Upper lobe of left lung (tissue), 6 donors: ENCODE measurements around the gene HOMER2. TPM values are rescaled to one million over a fixed set of nuclear protein-coding genes. Genes with fewer than 3 reads are reported as not detected.

ENCODE experiments used
- ATAC-seq, 2 donors: fragments of 200-7000 bp; cut with Tn5 transposase; one replicate each; pipeline ENCODE4 v1.9.1; 2022; ENCODE audit warnings: mild to moderate bottlenecking in 2 of 2, moderate library complexity in 2 of 2; ENCODE audit not compliant: low FRiP score in 2 of 2
- DNase-seq, 2 donors: peaks; one replicate each; pipeline ENCODE4 v3.0.0-alpha.2; 2019 to 2020
- H3K27ac ChIP-seq, 4 donors: fragments of 200-600 bp; sonication (generic); one replicate each; pipeline ENCODE4 v1.5.1; 2016 to 2019
- H3K27me3 ChIP-seq, 4 donors: fragments of 200-600 bp; sonication (generic); one replicate each; pipeline ENCODE4 v1.5.1; 2017 to 2019
- H3K36me3 ChIP-seq, 4 donors: fragments of 200-600 bp; sonication (generic); one replicate each; pipeline ENCODE4 v1.5.1; 2016 to 2019
- H3K4me1 ChIP-seq, 4 donors: fragments of 200-600 bp; sonication (generic); one replicate each; pipeline ENCODE4 v1.5.1; 2018 to 2019
- H3K4me3 ChIP-seq, 4 donors: fragments of 200-600 bp; sonication (generic); one replicate each; pipeline ENCODE4 v1.5.1; 2017 to 2019; ENCODE audit warnings: mild to moderate bottlenecking in 2 of 4, moderate library complexity in 1 of 4
- H3K9me3 ChIP-seq, 4 donors: fragments of 200-600 bp; sonication (generic); one replicate each; pipeline ENCODE4 v1.5.1; 2018 to 2019
- CTCF ChIP-seq, 6 experiments: fragments of 450-650 bp in 4 of 6; fragments of 200-600 bp in 2 of 6; sonication (generic) in 2 of 6; IDR thresholded peaks; one replicate each; pipeline ENCODE4 v1.5.1; 2016 to 2019; ENCODE audit warnings: antibody characterized with exemption in 6 of 6
- EP300 ChIP-seq, 4 donors: sonication (generic); formaldehyde crosslinking; IDR thresholded peaks; one replicate each; pipeline ENCODE4 v1.5.1; 2017; ENCODE audit warnings: antibody characterized with exemption in 4 of 4, control low read depth in 2 of 4
- POLR2A ChIP-seq, 4 donors: fragments of 450-650 bp; IDR thresholded peaks; one replicate each; pipeline ENCODE4 v1.5.1; 2016 to 2017; ENCODE audit warnings: antibody characterized with exemption in 4 of 4, mild to moderate bottlenecking in 2 of 4
- POLR2AphosphoS5 ChIP-seq, 2 donors: sonication (generic); formaldehyde crosslinking; IDR thresholded peaks; one replicate each; pipeline ENCODE4 v1.5.1; 2017; ENCODE audit warnings: antibody characterized with exemption in 2 of 2
- WGBS, 2 donors: methylation state at CpG; one replicate each; pipeline ENCODE4 v1.1.5; 2017 to 2018; 5-methylcytosine and 5-hydroxymethylcytosine counted together
- total RNA-seq, 6 donors: library from RNA; depleted of rRNA in 4 of 6; stranded (reverse); fragments of >200 nt in 4 of 6; gene quantifications; one replicate each; pipeline versions ENCODE4 v1.1.0 to v1.2.1, GENCODE V29; 2016 to 2021
- donor health status: DM: no; HTN: no; CAD: no; lungs with moderate emphysema.
- donor health status: DM: no; HTN: yes; CAD: no; lungs with severe emphysema.

Gene HOMER2
- total RNA-seq, 6 donors from 2014 or later = 11.3 to 76.5 (median 26.5) TPM

DNA sequence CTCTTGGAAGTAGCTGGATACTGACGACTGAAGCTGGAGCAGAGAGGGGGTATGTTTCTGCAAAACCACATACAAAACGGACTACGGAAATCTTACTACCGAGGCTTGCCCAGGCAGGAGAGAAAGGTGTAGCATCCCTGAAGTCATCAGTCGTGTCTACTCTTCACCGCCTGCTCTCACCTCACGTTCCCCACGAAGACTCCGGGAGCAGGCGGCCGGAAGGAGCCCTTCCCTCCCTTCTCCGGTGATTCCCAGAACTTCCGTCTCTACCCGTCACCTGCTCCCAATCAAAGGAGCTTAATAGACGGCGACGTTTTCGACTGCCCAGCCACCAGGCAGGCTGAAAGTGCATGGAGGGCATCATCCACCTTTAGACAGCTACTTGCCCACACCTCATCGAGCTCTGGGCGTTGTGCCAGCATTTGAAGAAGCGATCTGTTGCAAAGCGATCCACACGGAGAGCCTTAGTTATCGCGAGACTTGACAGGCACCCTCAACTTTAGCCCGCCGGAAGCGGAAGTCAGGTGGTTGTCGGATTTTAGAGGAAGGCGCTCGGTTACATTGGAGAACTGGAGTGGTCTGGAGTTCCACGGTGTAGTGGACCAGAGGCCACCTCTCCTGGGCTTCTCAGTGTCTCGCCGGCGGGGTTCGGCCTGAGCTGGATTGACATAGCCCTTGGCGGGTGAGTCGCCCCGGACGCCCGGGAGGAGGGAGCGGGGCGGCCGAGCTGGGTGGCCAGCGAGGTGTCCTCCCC, 33.3 kb upstream of the HOMER2 start, which contains the start of gene RAMAC:
RAMAC (plus strand) TSS at position 523 of the 754 bp plus-strand sequence. CDS start 2,809 bp downstream, outside the sequence.
- no peaks in the 10 kb centered on the region for H3K9me3 ChIP-seq
- TF ChIP-seq POLR2AphosphoS5 (IDR thresholded peaks at IDR 0.05) (peak; percentile 81 to 86), EP300 (IDR thresholded peaks at IDR 0.05) (peak in 1 of 4 donors; percentile 19), POLR2A (IDR thresholded peaks at IDR 0.05) (peak in 3 of 4 donors; percentile 29 to 75 (median 63)), CTCF (IDR thresholded peaks at IDR 0.05) (peak in 1 of 6 experiments; percentile 17)
- ATAC-seq (peak; percentile 93 to 99), DNase-seq (peak; percentile 88 to 95)
- H3K27ac ChIP-seq = peak within 1 kb of the TSS; percentile 57 to 87 (median 86)
- WGBS, 2 donors = 2 to 3% methylated on average over 21 to 38 of the region's 45 CpGs
- peaks cover 3 to 23% (median 10%) of the 10 kb centered on the region in 4 donors for H3K36me3 ChIP-seq
- no peaks in the 10 kb centered on the region for H3K27me3 ChIP-seq
- peak within 1 kb of the TSS; percentile 57 to 95 (median 83) for H3K4me3 ChIP-seq
- H3K4me1 ChIP-seq = peaks cover 13 to 17% (median 16%) of the 10 kb centered on the region in 4 donors

GRCh38 chr15:82980981-82981380, 28.5 kb upstream of the HOMER2 start:
- Histone ChIP-seq H3K4me3 (no peak overlapping the region), H3K9me3 (no peaks in the 10 kb centered on the region), H3K4me1 (peaks cover 5 to 8% (median 6%) of the 10 kb centered on the region in 4 donors), H3K36me3 (no peaks in the 10 kb centered on the region), H3K27me3 (no peaks in the 10 kb centered on the region), H3K27ac (no peak overlapping the region)
- 39 to 47% methylated on average over 2 of the region's 2 CpGs for WGBS, 2 donors
- no peak for DNase-seq
- TF ChIP-seq EP300 (IDR thresholded peaks at IDR 0.05) (no peak), CTCF (IDR thresholded peaks at IDR 0.05) (no peak)
- ATAC-seq = no peak

DNA sequence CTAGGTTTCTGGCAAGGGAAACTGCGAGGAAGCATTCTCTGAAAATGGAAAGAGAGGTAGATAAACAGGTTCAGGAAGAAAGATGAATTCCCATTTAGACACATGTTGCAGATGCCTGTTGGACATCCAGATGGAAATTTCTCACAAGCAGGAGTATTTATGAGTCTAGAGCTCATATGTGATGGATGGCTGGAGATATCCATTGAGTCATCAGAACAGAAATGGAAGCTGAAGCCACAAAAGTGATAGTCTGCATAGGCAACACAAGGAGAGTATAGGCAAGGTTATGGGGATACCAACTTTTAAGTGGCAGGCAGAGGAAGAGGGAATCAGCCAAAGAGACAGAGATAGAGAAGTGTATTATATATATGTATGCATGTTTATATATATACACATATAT, 27.2 kb upstream of the HOMER2 start:
- TF ChIP-seq POLR2AphosphoS5 (IDR thresholded peaks at IDR 0.05) = no peak
- no peak for TF ChIP-seq POLR2A (IDR thresholded peaks at IDR 0.05)
- TF ChIP-seq CTCF (IDR thresholded peaks at IDR 0.05) = no peak
- no peak for TF ChIP-seq EP300 (IDR thresholded peaks at IDR 0.05)
- no peak overlapping the region for H3K27ac ChIP-seq
- no peaks in the 10 kb centered on the region for H3K9me3 ChIP-seq
- no peaks in the 10 kb centered on the region for H3K4me1 ChIP-seq
- no peak overlapping the region for H3K4me3 ChIP-seq
- 88 to 92% methylated on average over 1 of the region's 1 CpG for WGBS, 2 donors
- H3K36me3 ChIP-seq = no peaks in the 10 kb centered on the region
- no peak for DNase-seq
- no peaks in the 10 kb centered on the region for H3K27me3 ChIP-seq
- no peak for ATAC-seq

GRCh38 chr15:82978438-82978837, 25.9 kb upstream of the HOMER2 start:
- DNase-seq (no peak), ATAC-seq (no peak)
- no peak overlapping the region for H3K4me3 ChIP-seq
- WGBS, 2 donors = 94 to 96% methylated on average over 5 of the region's 5 CpGs
- no peaks in the 10 kb centered on the region for H3K4me1 ChIP-seq
- no peak for TF ChIP-seq POLR2A (IDR thresholded peaks at IDR 0.05)
- TF ChIP-seq POLR2AphosphoS5 (IDR thresholded peaks at IDR 0.05) = no peak
- no peak for TF ChIP-seq EP300 (IDR thresholded peaks at IDR 0.05)
- no peak for TF ChIP-seq CTCF (IDR thresholded peaks at IDR 0.05)
- H3K27me3 ChIP-seq = no peaks in the 10 kb centered on the region
- no peaks in the 10 kb centered on the region for H3K9me3 ChIP-seq
- no peak overlapping the region for H3K27ac ChIP-seq
- H3K36me3 ChIP-seq = no peaks in the 10 kb centered on the region

GRCh38 chr15:82977076-82977475, 24.6 kb upstream of the HOMER2 start:
- ATAC-seq (no peak), DNase-seq (no peak)
- Histone ChIP-seq H3K27ac (no peak overlapping the region), H3K27me3 (no peaks in the 10 kb centered on the region), H3K9me3 (no peaks in the 10 kb centered on the region), H3K4me3 (no peak overlapping the region), H3K36me3 (no peaks in the 10 kb centered on the region), H3K4me1 (no peaks in the 10 kb centered on the region)
- TF ChIP-seq EP300 (IDR thresholded peaks at IDR 0.05) = no peak
- no peak for TF ChIP-seq CTCF (IDR thresholded peaks at IDR 0.05)
- no peak for TF ChIP-seq POLR2AphosphoS5 (IDR thresholded peaks at IDR 0.05)
- TF ChIP-seq POLR2A (IDR thresholded peaks at IDR 0.05) = no peak
- 81 to 100% methylated on average over 1 of the region's 1 CpG for WGBS, 2 donors
